ENCODE measurements around the gene LTN1. TPM values are rescaled to one million over a fixed set of nuclear protein-coding genes. Genes with fewer than 3 reads are reported as not detected.

The LTN1 gene
- total and polyA plus RNA-seq, 8 donors, result 3.1 to 63.3 (median 9.0) TPM

GRCh38 chr21:28928578-28929420, 63.9 kb downstream of the LTN1 start:
- DNase-seq, result no peak
- 75 to 93% (median 82%) methylated on average over 3 of the region's 3 CpGs for WGBS, 5 donors
- H3K4me1 ChIP-seq, result no peaks in the 10 kb centered on the region
- TF ChIP-seq POLR2AphosphoS5 (IDR thresholded peaks at IDR 0.05) (no peak), EP300 (IDR thresholded peaks at IDR 0.05) (no peak), CTCF (IDR thresholded peaks at IDR 0.05) (no peak), POLR2A (IDR thresholded peaks at IDR 0.05) (no peak)
- intact Hi-C loops (cut with DNase I; ENCODE audit: low total_unique reads), result no loop called here
- H3K36me3 ChIP-seq, result peaks cover 3 to 64% (median 55%) of the 10 kb centered on the region in 4 donors
- H3K27me3 ChIP-seq, result no peaks in the 10 kb centered on the region
- no peak overlapping the region for H3K27ac ChIP-seq
- no peak overlapping the region for H3K4me3 ChIP-seq
- no peaks in the 10 kb centered on the region for H3K9me3 ChIP-seq

GRCh38 chr21:28927130-28927529, 65.5 kb downstream of the LTN1 start:
- Histone ChIP-seq H3K36me3 (peaks cover 3 to 59% (median 52%) of the 10 kb centered on the region in 4 donors), H3K9me3 (no peaks in the 10 kb centered on the region), H3K4me3 (no peak overlapping the region), H3K27ac (no peak overlapping the region), H3K4me1 (no peaks in the 10 kb centered on the region), H3K27me3 (no peaks in the 10 kb centered on the region)
- WGBS, 5 donors, result 87 to 100% (median 90%) methylated on average over 1 of the region's 1 CpG
- intact Hi-C loops (cut with DNase I; ENCODE audit: low total_unique reads), result no loop called here
- DNase-seq, result no peak
- TF ChIP-seq CTCF (IDR thresholded peaks at IDR 0.05) (no peak), POLR2A (IDR thresholded peaks at IDR 0.05) (no peak), POLR2AphosphoS5 (IDR thresholded peaks at IDR 0.05) (no peak), EP300 (IDR thresholded peaks at IDR 0.05) (no peak)

- H3K27me3 ChIP-seq, result no peaks in the 10 kb centered on the region
- intact Hi-C loops (cut with DNase I; ENCODE audit: low total_unique reads), result no loop called here
- H3K4me1 ChIP-seq, result no peaks in the 10 kb centered on the region
- H3K36me3 ChIP-seq, result peaks cover 3 to 27% (median 25%) of the 10 kb centered on the region in 4 donors
- H3K4me3 ChIP-seq, result no peak overlapping the region
- no peaks in the 10 kb centered on the region for H3K9me3 ChIP-seq
- no peak for TF ChIP-seq EP300 (IDR thresholded peaks at IDR 0.05)
- no peak for TF ChIP-seq POLR2AphosphoS5 (IDR thresholded peaks at IDR 0.05)
- TF ChIP-seq POLR2A (IDR thresholded peaks at IDR 0.05), result no peak
- no peak for TF ChIP-seq CTCF (IDR thresholded peaks at IDR 0.05)
- no peak for DNase-seq
- H3K27ac ChIP-seq, result no peak overlapping the region
Observed at GRCh38 chr21:28923439-28923975, 69.2 kb downstream of the LTN1 start.

GRCh38 chr21:28922368-28922767, 70.3 kb downstream of the LTN1 start:
- 82 to 90% (median 86%) methylated on average over 7 of the region's 7 CpGs for WGBS, 5 donors
- Histone ChIP-seq H3K36me3 (peaks cover 3 to 27% (median 23%) of the 10 kb centered on the region in 4 donors), H3K27me3 (no peaks in the 10 kb centered on the region), H3K4me3 (no peak overlapping the region), H3K27ac (no peak overlapping the region), H3K9me3 (no peaks in the 10 kb centered on the region), H3K4me1 (no peaks in the 10 kb centered on the region)
- DNase-seq, result no peak
- TF ChIP-seq POLR2A (IDR thresholded peaks at IDR 0.05), result no peak
- no peak for TF ChIP-seq POLR2AphosphoS5 (IDR thresholded peaks at IDR 0.05)
- no peak for TF ChIP-seq EP300 (IDR thresholded peaks at IDR 0.05)
- no peak for TF ChIP-seq CTCF (IDR thresholded peaks at IDR 0.05)
- intact Hi-C loops (cut with DNase I; ENCODE audit: low total_unique reads), result no loop called here
